Erythroblast (primary cell): ENCODE data around the gene DIPK2A.

Experiments used
- GATA1 ChIP-seq: IDR thresholded peaks from 2 replicates; pipeline ENCODE4 v1.6.1; 2011; ENCODE audit warnings: low read depth, mild to moderate bottlenecking, control low read depth, low read length, moderate library complexity
- POLR2A ChIP-seq: IDR thresholded peaks from 2 replicates; pipeline ENCODE4 v1.6.1; 2011; ENCODE audit warnings: mild to moderate bottlenecking, low read length

DNA sequence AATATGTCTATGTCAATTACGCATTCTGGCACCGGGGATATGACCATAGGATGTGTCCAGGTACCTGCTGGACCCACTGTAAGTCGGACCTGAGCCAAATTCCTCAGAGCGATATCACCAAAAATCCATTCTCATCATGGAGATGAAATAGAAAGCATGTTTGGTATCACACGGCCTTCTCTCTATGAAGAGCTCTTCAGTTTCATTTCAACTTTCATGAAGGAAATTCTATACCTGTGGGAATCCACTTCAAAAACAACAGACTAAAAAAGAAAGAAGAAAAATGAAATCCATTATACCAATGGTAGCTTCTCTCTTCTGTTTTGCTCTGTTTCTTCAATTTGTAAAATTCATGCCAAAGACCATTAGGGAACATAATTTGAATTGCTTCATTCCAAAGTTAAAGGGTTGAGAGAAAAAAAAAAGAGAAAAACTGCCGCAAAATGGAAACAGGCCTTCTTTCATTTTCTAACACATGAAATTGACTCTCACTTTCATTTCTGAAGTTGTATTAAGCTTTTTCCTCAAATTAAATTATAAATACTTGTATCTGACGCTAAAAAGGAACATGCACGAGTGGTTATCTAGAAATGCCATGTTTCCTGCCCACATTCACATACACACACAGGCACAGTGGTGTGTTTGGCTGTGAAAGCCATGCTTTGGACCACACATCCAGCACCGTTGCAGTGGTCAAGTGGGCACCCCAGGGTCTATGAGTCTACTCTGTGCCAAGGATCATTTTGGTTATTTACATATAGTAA, 46.9 kb upstream of the DIPK2A start:
- no peak for TF ChIP-seq POLR2A
- TF ChIP-seq GATA1 = no peak
